HepG2 (cell line): Measurements from ENCODE around the gene ZNF444. TPM values are rescaled to one million over a fixed set of nuclear protein-coding genes. Genes with fewer than 3 reads are reported as not detected.
A peak's percentile ranks its signal among the peaks of the same experiment; 100 is the strongest.

Source experiments
- AKAP8 ChIP-seq: sonication (generic); formaldehyde crosslinking; IDR thresholded peaks from 2 replicates; pipeline ENCODE4 v1.5.1; 2020; ENCODE audit warnings: mild to moderate bottlenecking, missing genetic modification reagents
- ARNT ChIP-seq: fragments of 450-650 bp; IDR thresholded peaks from 2 replicates; pipeline ENCODE4 v1.6.1; 2017
- EEA1 ChIP-seq: sonication (generic); formaldehyde crosslinking; IDR thresholded peaks from 2 replicates; pipeline ENCODE4 v1.5.1; 2020; ENCODE audit warnings: mild to moderate bottlenecking, missing genetic modification reagents, borderline replicate concordance
- EED ChIP-seq: sonication (generic); formaldehyde crosslinking; IDR thresholded peaks from 2 replicates; pipeline ENCODE4 v1.5.0; 2020; ENCODE audit warnings: mild to moderate bottlenecking, missing genetic modification reagents
- KLF13 ChIP-seq: sonication (generic); formaldehyde crosslinking; IDR thresholded peaks from 2 replicates; pipeline ENCODE4 v1.4.0; 2020; ENCODE audit warnings: mild to moderate bottlenecking, missing genetic modification reagents
- KLF6 ChIP-seq: IDR thresholded peaks from 2 replicates; pipeline ENCODE4 v1.8.0; 2016; ENCODE audit warnings: missing biosample characterization, missing genetic modification reagents
- MBNL3 ChIP-seq: fragments of 250-450 bp; sonication (Bioruptor Pico); conservative IDR thresholded peaks from 2 replicates; pipeline ENCODE4 v1.8.0; 2022; ENCODE audit warnings: mild to moderate bottlenecking, inconsistent platforms
- NFATC3 ChIP-seq: sonication (generic); formaldehyde crosslinking; IDR thresholded peaks from 2 replicates; pipeline ENCODE4 v1.5.1; 2020; ENCODE audit warnings: mild to moderate bottlenecking, missing genetic modification reagents
- NFIB ChIP-seq: sonication (generic); formaldehyde crosslinking; IDR thresholded peaks from 2 replicates; pipeline ENCODE4 v1.9.0; 2021; ENCODE audit warnings: missing genetic modification reagents, mild to moderate bottlenecking, borderline replicate concordance
- NFYC ChIP-seq: IDR thresholded peaks from 2 replicates; pipeline ENCODE4 v1.6.1; 2016; ENCODE audit warnings: missing genetic modification reagents, missing compliant biosample characterization
- PAF1 ChIP-seq: IDR thresholded peaks from 2 replicates; pipeline ENCODE4 v1.6.1; 2016; ENCODE audit warnings: missing genetic modification reagents, missing compliant biosample characterization
- PAWR ChIP-seq: sonication (generic); formaldehyde crosslinking; IDR thresholded peaks from 2 replicates; pipeline ENCODE4 v1.4.0; 2020; ENCODE audit warnings: missing genetic modification reagents, mild to moderate bottlenecking, borderline replicate concordance
- RNF2 ChIP-seq: fragments of 450-650 bp; conservative IDR thresholded peaks from 2 replicates; pipeline ENCODE4 v1.6.1; 2016; ENCODE audit warnings: low read depth
- RXRA ChIP-seq: sonication (generic); formaldehyde crosslinking; IDR thresholded peaks from 2 replicates; pipeline ENCODE4 v1.5.1; 2020; ENCODE audit warnings: missing genetic modification reagents
- TCF7 ChIP-seq: sonication (generic); IDR thresholded peaks from 2 replicates; pipeline ENCODE4 v1.6.1; 2016; ENCODE audit warnings: antibody characterized with exemption, low read depth
- ZFP62 ChIP-seq: sonication (generic); formaldehyde crosslinking; IDR thresholded peaks from 2 replicates; pipeline ENCODE4 v1.4.0; 2020; ENCODE audit warnings: missing genetic modification reagents
- ZFY ChIP-seq: sonication (generic); formaldehyde crosslinking; IDR thresholded peaks from 2 replicates; pipeline ENCODE4 v1.4.0; 2020; ENCODE audit warnings: missing genetic modification reagents
- ZNF12 ChIP-seq: sonication (generic); formaldehyde crosslinking; IDR thresholded peaks from 2 replicates; pipeline ENCODE4 v1.5.0; 2020; ENCODE audit warnings: missing genetic modification reagents
- ZNF318 ChIP-seq: sonication (generic); formaldehyde crosslinking; IDR thresholded peaks from 2 replicates; pipeline ENCODE4 v1.4.0; 2020; ENCODE audit warnings: mild to moderate bottlenecking, missing genetic modification reagents
- ZNF430 ChIP-seq: sonication (generic); formaldehyde crosslinking; IDR thresholded peaks from 2 replicates; pipeline ENCODE4 v1.9.0; 2021; ENCODE audit warnings: mild to moderate bottlenecking, missing genetic modification reagents
- ZNF510 ChIP-seq: sonication (generic); formaldehyde crosslinking; IDR thresholded peaks from 2 replicates; pipeline ENCODE4 v1.4.0; 2020; ENCODE audit warnings: low read depth, mild to moderate bottlenecking, missing genetic modification reagents
- ZNF556 ChIP-seq: sonication (generic); formaldehyde crosslinking; IDR thresholded peaks from 2 replicates; pipeline ENCODE4 v1.4.0; 2020; ENCODE audit warnings: mild to moderate bottlenecking, missing genetic modification reagents, borderline replicate concordance
- ZNF615 ChIP-seq: sonication (generic); formaldehyde crosslinking; IDR thresholded peaks from 2 replicates; pipeline ENCODE4 v1.5.0; 2020; ENCODE audit warnings: mild to moderate bottlenecking, missing genetic modification reagents, borderline replicate concordance
- ZNF83 ChIP-seq: sonication (generic); formaldehyde crosslinking; IDR thresholded peaks from 2 replicates; pipeline ENCODE4 v1.4.0; 2020; ENCODE audit warnings: missing genetic modification reagents, mild to moderate bottlenecking, borderline replicate concordance
- polyA plus RNA-seq, 8 experiments: library from polyadenylated mRNA; depleted of rRNA in 3 of 8; stranded (reverse) in 7 of 8; unstranded in 1 of 8; fragments of >200 nt; fragmentation: Illumina TruSeq in 4 of 8; extraction: Trizol in 4 of 8; gene quantifications; 2 replicates each; pipeline versions ENCODE4 v1.2.1 to v1.2.3, GENCODE V29; 2011 to 2016; ENCODE audit warnings: low read depth in 4 of 8, missing spikeins in 1 of 8, mixed read lengths in 1 of 8; ENCODE audit not compliant: insufficient read depth in 1 of 8
- total RNA-seq, 5 experiments: library from RNA; depleted of rRNA; stranded (reverse); fragments of >200 nt; fragmentation: Illumina TruSeq; extraction: Trizol; gene quantifications; 2 replicates each; pipeline ENCODE4 v1.2.3, GENCODE V29; 2016; ENCODE audit warnings: low read depth in 1 of 5
- TF ChIP-seq, protein P1 (sequence below): IDR thresholded peaks from 2 replicates; pipeline ENCODE4 v1.6.1; 2016

ZNF444 gene
- total and polyA plus RNA-seq, 2 of the 13 experiments (the other 11 are each of a cell fraction or from before 2014, with no cell fraction given): 27.4 to 30.3 TPM

DNA sequence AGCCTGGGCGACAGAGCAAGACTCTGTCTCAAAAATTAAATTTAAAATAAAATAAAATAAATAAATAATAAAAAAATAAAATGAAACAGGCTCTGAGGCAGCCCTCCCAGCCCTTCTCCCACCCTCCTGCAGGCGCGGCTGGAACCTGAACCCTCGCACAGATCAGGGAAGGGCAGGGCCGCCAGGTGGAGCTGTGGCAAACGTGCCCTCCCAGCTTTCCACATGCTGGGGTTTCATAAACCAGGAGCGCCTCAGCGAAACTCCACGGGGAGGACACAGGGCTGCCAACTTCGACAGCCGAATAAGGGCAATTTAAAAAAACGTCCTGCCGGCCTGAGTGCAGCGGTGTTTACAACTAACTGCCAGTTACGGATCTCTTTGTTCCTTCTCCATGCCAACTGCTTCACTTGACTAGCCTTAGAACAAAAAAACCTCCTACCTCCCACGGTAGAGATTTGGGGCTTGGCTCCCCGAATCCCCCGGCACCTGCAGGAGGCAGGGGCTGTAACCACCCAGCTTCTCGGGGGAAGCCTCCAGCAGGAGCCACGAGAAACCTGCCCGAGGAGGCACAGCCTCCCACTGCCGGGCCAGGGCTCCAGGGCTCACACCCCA lies 35.9 kb upstream of the ZNF444 start (continued):
- TF ChIP-seq, protein P1, sequence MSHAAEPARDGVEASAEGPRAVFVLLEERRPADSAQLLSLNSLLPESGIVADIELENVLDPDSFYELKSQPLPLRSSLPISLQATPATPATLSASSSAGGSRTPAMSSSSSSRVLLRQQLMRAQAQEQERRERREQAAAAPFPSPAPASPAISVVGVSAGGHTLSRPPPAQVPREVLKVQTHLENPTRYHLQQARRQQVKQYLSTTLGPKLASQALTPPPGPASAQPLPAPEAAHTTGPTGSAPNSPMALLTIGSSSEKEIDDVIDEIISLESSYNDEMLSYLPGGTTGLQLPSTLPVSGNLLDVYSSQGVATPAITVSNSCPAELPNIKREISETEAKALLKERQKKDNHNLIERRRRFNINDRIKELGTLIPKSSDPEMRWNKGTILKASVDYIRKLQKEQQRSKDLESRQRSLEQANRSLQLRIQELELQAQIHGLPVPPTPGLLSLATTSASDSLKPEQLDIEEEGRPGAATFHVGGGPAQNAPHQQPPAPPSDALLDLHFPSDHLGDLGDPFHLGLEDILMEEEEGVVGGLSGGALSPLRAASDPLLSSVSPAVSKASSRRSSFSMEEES (CRISPR knock-in tag): no peak
- TF ChIP-seq ZFY (no peak), ZNF318 (CRISPR knock-in tag) (no peak), ZNF83 (CRISPR knock-in tag) (no peak), PAF1 (CRISPR knock-in tag) (no peak), RXRA (CRISPR knock-in tag) (no peak; the same call in 1 of the 2 replicates), ZNF615 (CRISPR knock-in tag) (no peak), TCF7 (no peak), EED (CRISPR knock-in tag) (no peak), NFYC (CRISPR knock-in tag) (no peak), ZNF430 (CRISPR knock-in tag) (no peak), ZNF510 (no peak), PAWR (no peak), ZFP62 (CRISPR knock-in tag) (no peak), KLF6 (CRISPR knock-in tag) (0 out of 2 replicates have a peak, but pooled peaks have one; percentile 32), KLF13 (CRISPR knock-in tag) (no peak), RNF2 (no peak), AKAP8 (CRISPR knock-in tag) (no peak), NFATC3 (CRISPR knock-in tag) (no peak), EEA1 (CRISPR knock-in tag) (no peak), ARNT (no peak), MBNL3 (CRISPR knock-in tag) (no peak), ZNF12 (CRISPR knock-in tag) (no peak), ZNF556 (CRISPR knock-in tag) (no peak), NFIB (CRISPR knock-in tag) (no peak)
